ENCODE data around the gene POLE2. TPM values are rescaled to one million over a fixed set of nuclear protein-coding genes. Genes with fewer than 3 reads are reported as not detected.
"Not testable (repeated sequence)": the region's sequence is repeated elsewhere in the genome, so short reads cannot be mapped to it uniquely, and the experiment has no call there.

Gene POLE2
- 52.0 and 53.4 TPM in 2 replicates for total RNA-seq (2014; rRNA removed; shearing (Covaris generic))

GRCh38 chr14:49687942-49688700 lies at the start of gene POLE2:
Gene POLE2 (minus strand): TSS chr14:49688214. CDS start chr14:49688203, 11 bp downstream.
- H3K4me1 ChIP-seq = 0 out of 2 replicates have a peak, but pooled peaks cover 2% of the 10 kb centered on the region
- peak; percentile 85 to 89 for DNase-seq
- peak within 1 kb of the TSS; percentile 88 for H3K27ac ChIP-seq
- peaks cover 3% of the 10 kb centered on the region; the same call in 1 of the 2 replicates for H3K36me3 ChIP-seq
- H3K27me3 ChIP-seq = no peaks in the 10 kb centered on the region
- no peaks in the 10 kb centered on the region for H3K9me3 ChIP-seq (replicated peaks)
- H3K4me3 ChIP-seq = peak within 1 kb of the TSS; percentile 91

DNA sequence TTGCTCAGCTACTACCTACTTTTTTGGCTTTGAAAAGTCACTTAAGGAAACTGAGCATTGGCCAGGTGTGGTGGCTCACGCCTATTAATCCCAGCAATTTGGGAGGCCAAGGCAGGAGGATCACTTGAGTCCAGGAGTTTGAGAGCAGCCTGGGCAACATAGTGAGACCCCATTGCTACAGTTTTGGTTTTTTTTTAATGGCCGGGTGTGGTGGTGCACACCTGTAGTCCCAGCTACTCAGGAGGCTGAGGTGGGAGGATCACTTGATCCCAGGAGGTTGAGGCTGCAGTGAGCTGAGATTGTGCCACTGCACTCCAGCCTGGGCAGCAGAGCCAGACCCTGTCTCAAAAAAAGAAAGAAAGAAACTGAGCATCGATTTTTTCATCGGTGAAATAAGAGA lies 47.7 kb upstream of the POLE2 start:
- not testable (repeated sequence) for DNase-seq; H3K4me3 ChIP-seq; H3K27me3 ChIP-seq; H3K9me3 ChIP-seq (replicated peaks); H3K27ac ChIP-seq; H3K36me3 ChIP-seq; H3K4me1 ChIP-seq

DNA sequence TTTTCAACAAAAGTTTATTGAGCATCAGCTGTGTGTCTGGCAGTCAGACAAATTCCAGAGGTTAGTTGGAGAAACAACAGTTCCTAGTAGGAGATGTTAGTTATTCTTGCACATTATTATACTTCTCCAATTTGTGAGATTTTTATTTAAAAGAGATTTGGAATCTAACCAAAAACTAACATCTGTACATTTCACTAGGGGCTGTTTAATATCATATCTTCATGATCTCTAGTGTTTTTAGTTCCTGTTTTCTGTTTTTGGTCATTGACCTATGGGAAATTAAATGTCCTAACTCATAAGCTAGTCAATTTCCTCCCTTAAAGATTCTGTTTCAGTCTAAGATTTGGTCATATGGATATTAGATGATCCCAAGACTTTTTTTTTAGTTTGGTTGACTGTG lies 45.8 kb upstream of the POLE2 start:
- H3K27me3 ChIP-seq = no peaks in the 10 kb centered on the region
- H3K9me3 ChIP-seq (replicated peaks) = no peaks in the 10 kb centered on the region
- H3K27ac ChIP-seq = no peak overlapping the region
- H3K36me3 ChIP-seq = no peaks in the 10 kb centered on the region
- no peak overlapping the region for H3K4me3 ChIP-seq
- no peak for DNase-seq
- H3K4me1 ChIP-seq = no peaks in the 10 kb centered on the region

DNA sequence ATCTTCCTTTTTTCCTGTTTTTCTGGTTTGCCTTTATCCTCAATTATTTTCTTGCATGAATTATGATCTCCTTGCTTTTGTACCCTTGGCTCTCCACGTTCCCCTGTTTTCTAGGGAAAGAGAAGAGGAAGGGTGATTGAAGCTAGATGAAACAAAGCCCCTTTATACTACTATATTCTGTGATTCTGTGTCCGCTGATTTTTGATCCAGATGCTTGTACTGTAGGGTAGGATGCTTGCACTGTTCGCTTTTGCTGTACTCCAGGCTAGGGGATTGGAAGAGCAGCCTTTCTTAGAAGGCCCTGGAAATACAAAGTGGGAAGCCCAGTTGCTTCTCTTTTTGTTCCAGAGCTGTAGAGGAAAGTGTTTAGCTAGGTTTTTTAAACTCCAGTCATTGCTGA lies 44.9 kb upstream of the POLE2 start:
- no peak overlapping the region for H3K4me3 ChIP-seq
- no peak for DNase-seq
- no peaks in the 10 kb centered on the region for H3K9me3 ChIP-seq (replicated peaks)
- no peaks in the 10 kb centered on the region for H3K4me1 ChIP-seq
- H3K36me3 ChIP-seq = no peaks in the 10 kb centered on the region
- H3K27ac ChIP-seq = no peak overlapping the region
- H3K27me3 ChIP-seq = no peaks in the 10 kb centered on the region

- H3K9me3 ChIP-seq (replicated peaks) = no peaks in the 10 kb centered on the region
- H3K4me1 ChIP-seq = no peaks in the 10 kb centered on the region
- H3K36me3 ChIP-seq = no peaks in the 10 kb centered on the region
- no peak overlapping the region for H3K4me3 ChIP-seq
- DNase-seq = no peak
- no peak overlapping the region for H3K27ac ChIP-seq
- no peaks in the 10 kb centered on the region for H3K27me3 ChIP-seq
These were observed 39.2 kb upstream of the POLE2 start for GRCh38 chr14:49727171-49727570.

GRCh38 chr14:49721733-49722435 lies 33.9 kb upstream of the POLE2 start:
- DNase-seq; H3K27me3 ChIP-seq; H3K36me3 ChIP-seq; H3K27ac ChIP-seq; H3K4me1 ChIP-seq; H3K9me3 ChIP-seq (replicated peaks); H3K4me3 ChIP-seq: not testable (repeated sequence)

DNA sequence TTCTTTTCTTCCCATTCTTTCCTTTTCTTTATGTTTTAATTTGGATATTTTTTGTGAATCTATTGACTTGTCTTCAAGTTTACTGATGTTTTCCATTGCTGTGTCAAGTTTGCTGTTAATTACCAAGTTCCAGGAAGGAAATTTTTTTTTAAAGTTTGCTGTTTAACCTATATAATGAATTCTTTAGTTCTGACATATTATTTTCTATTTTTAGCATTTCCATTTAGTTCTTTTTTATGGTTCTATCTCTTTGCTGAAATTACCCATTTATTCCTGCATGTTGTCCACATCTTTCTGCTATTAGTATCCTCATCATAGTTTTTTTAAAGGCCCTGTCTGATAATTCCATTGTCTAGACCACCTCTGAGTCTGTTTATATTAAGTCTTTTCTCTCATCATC lies 32.7 kb upstream of the POLE2 start:
- H3K27ac ChIP-seq = no peak overlapping the region
- H3K4me3 ChIP-seq = no peak overlapping the region
- no peaks in the 10 kb centered on the region for H3K4me1 ChIP-seq
- no peaks in the 10 kb centered on the region for H3K36me3 ChIP-seq
- H3K9me3 ChIP-seq (replicated peaks) = no peaks in the 10 kb centered on the region
- H3K27me3 ChIP-seq = no peaks in the 10 kb centered on the region
- DNase-seq = no peak

GRCh38 chr14:49710993-49711392 lies 23.0 kb upstream of the POLE2 start:
- not testable (repeated sequence) for H3K4me3 ChIP-seq; H3K27me3 ChIP-seq; H3K9me3 ChIP-seq (replicated peaks); H3K27ac ChIP-seq; H3K4me1 ChIP-seq; H3K36me3 ChIP-seq; DNase-seq

GRCh38 chr14:49704471-49704870 lies 16.5 kb upstream of the POLE2 start:
- not testable (repeated sequence) for H3K36me3 ChIP-seq; H3K27ac ChIP-seq; H3K4me3 ChIP-seq; H3K4me1 ChIP-seq; H3K27me3 ChIP-seq; DNase-seq; H3K9me3 ChIP-seq (replicated peaks)

DNA sequence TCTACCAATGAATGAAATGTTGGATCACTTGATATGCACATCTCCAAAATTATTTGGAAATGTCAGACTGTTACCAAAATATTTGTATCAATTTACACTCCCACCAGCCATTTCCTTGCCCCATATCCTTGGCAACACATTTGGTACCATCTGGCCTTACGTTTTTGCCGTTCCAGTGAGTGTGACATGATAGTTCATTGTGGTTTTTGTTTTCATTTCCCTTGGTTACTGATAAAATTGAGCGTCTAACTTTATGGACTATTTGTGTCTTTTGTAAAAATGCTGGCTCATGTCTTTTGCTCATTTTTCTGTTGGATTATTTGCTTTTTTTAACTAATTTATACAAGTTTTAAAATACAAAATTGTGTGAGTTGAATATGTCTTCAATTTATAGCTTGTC lies 16.0 kb upstream of the POLE2 start:
- Histone ChIP-seq H3K36me3 (no peaks in the 10 kb centered on the region), H3K27ac (no peak overlapping the region), H3K4me3 (no peak overlapping the region), H3K27me3 (no peaks in the 10 kb centered on the region), H3K9me3 (replicated peaks) (no peaks in the 10 kb centered on the region), H3K4me1 (no peaks in the 10 kb centered on the region)
- DNase-seq = no peak

GRCh38 chr14:49702725-49703124 lies 14.7 kb upstream of the POLE2 start:
- H3K4me3 ChIP-seq = no peak overlapping the region
- H3K27me3 ChIP-seq = no peaks in the 10 kb centered on the region
- DNase-seq = peak in 1 of 2 experiments; percentile 5
- H3K4me1 ChIP-seq = no peaks in the 10 kb centered on the region
- no peaks in the 10 kb centered on the region for H3K9me3 ChIP-seq (replicated peaks)
- no peaks in the 10 kb centered on the region for H3K36me3 ChIP-seq
- no peak overlapping the region for H3K27ac ChIP-seq

- H3K27ac ChIP-seq; H3K36me3 ChIP-seq; H3K9me3 ChIP-seq (replicated peaks); H3K4me1 ChIP-seq; H3K27me3 ChIP-seq: not testable (repeated sequence)
- peak overlapping the region; percentile 68 for H3K4me3 ChIP-seq
- DNase-seq = peak in 1 of 2 experiments; percentile 15
These were observed 5.7 kb upstream of the POLE2 start for GRCh38 chr14:49693735-49694124.

DNA sequence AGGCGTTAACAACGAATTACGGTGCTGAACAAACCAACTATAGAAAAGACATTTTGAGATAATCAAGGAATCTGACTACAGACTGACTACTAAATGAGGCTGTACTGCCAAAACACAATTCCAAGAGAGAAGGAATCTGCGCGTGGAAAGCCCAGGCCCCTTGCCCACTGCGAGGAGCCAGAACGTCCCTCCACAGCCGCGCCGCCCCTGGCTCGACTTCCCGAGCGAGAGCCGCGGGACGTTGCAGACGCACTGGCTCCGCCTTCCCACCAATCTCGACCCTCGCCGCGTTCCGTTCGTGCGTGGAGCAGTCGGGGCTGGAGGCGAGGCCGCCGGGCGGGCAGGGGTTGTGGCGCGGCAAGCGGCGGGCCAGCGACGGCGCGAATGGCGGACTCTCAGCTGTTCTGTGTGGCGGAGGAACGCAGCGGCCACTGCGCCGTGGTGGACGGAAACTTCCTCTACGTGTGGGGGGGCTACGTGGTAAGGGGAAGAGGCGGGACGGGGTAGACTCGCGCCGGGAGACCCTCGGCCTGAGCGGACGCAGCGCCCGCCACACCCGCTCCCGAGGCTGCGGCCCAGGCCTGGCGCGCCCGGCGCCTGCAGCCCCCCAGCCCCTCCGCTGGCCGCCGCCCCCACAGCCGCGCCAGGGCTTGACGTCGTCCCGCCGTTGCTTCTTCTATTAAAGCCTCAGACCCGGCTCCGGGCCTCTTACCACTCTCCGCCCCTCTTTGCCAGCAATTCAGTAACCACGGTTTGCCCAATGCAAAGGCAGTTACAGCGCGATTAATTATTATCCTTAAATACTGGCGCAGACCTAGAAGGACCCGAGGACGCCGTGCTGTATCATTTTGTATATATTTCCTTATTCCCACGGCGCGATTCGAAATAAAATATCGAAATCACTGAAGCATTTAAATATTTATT lies 5.1 kb upstream of the POLE2 start, which contains the start of gene KLHDC1:
Gene KLHDC1, plus strand, starts transcription at position 310 of the 924 bp plus-strand sequence. Its CDS starts 75 bp downstream, at position 385.
- no peaks in the 10 kb centered on the region for H3K27me3 ChIP-seq
- no peaks in the 10 kb centered on the region for H3K4me1 ChIP-seq
- no peaks in the 10 kb centered on the region for H3K9me3 ChIP-seq (replicated peaks)
- H3K27ac ChIP-seq = peak within 1 kb of the TSS; percentile 61
- no peaks in the 10 kb centered on the region for H3K36me3 ChIP-seq
- peak; percentile 80 to 85 for DNase-seq
- peak within 1 kb of the TSS; percentile 68 for H3K4me3 ChIP-seq

GRCh38 chr14:49692193-49692757 lies 4.3 kb upstream of the POLE2 start:
- no peak for DNase-seq
- peak overlapping the region; percentile 68 for H3K4me3 ChIP-seq
- no peaks in the 10 kb centered on the region for H3K27me3 ChIP-seq
- H3K36me3 ChIP-seq = no peaks in the 10 kb centered on the region
- 0 out of 2 replicates have a peak, but pooled peaks cover 1% of the 10 kb centered on the region for H3K4me1 ChIP-seq
- no peaks in the 10 kb centered on the region for H3K9me3 ChIP-seq (replicated peaks)
- H3K27ac ChIP-seq = peak overlapping the region; percentile 61
